K562 (cell line): ENCODE measurements around the gene ARHGAP9. TPM values are rescaled to one million over a fixed set of nuclear protein-coding genes. Genes with fewer than 3 reads are reported as not detected.
A peak's percentile ranks its signal among the peaks of the same experiment; 100 is the strongest.

Source experiments
- BDP1 ChIP-seq: IDR thresholded peaks from 3 replicates; pipeline ENCODE4 v1.6.1; 2011; ENCODE audit not compliant: insufficient read length, insufficient read depth
- BMI1 ChIP-seq: fragments of 150-350 bp; IDR thresholded peaks from 2 replicates; pipeline ENCODE4 v1.6.1; 2014; ENCODE audit warnings: low read length
- CHD2 ChIP-seq: IDR thresholded peaks from 2 replicates; pipeline ENCODE4 v1.6.1; 2011; ENCODE audit warnings: low read depth, low read length
- ELF2 ChIP-seq: fragments of 250-450 bp; sonication (Bioruptor Pico); IDR thresholded peaks from 2 replicates; pipeline ENCODE4 v1.5.0; 2021; ENCODE audit warnings: mild to moderate bottlenecking
- EZH2 ChIP-seq: IDR thresholded peaks from 2 replicates; pipeline ENCODE4 v1.6.1; 2012; ENCODE audit warnings: low read depth, mild to moderate bottlenecking, inconsistent platforms, low read length, borderline replicate concordance
- GTF2A2 ChIP-seq: IDR thresholded peaks from 2 replicates; pipeline ENCODE4 v1.6.1; 2016; ENCODE audit warnings: mild to moderate bottlenecking, missing genetic modification characterization, missing compliant biosample characterization
- HINFP ChIP-seq: fragments of 450-650 bp; conservative IDR thresholded peaks from 2 replicates; pipeline ENCODE4 v1.6.1; 2016; ENCODE audit warnings: missing genetic modification characterization, low read depth, mild to moderate bottlenecking, control low read depth, missing compliant biosample characterization
- KLF16 ChIP-seq: IDR thresholded peaks from 2 replicates; pipeline ENCODE4 v1.6.1; 2016; ENCODE audit warnings: antibody characterized with exemption
- NCOR1 ChIP-seq: fragments of 450-650 bp; IDR thresholded peaks from 2 replicates; pipeline ENCODE4 v1.6.1; 2016; ENCODE audit warnings: mild to moderate bottlenecking, moderate library complexity
- NUFIP1 ChIP-seq: fragments of 450-650 bp; IDR thresholded peaks from 2 replicates; pipeline ENCODE4 v1.6.1; 2018; ENCODE audit not compliant: partially characterized antibody
- PML ChIP-seq: IDR thresholded peaks from 2 replicates; pipeline ENCODE4 v1.6.1; 2012; ENCODE audit warnings: low read length, inconsistent platforms
- RBFOX2 ChIP-seq: fragments of 200-400 bp; formaldehyde crosslinking; IDR thresholded peaks from 2 replicates; pipeline ENCODE4 v1.6.1; 2017; ENCODE audit warnings: low read depth, mild to moderate bottlenecking, low read length, moderate library complexity
- SIRT6 ChIP-seq: IDR thresholded peaks from one replicate; pipeline ENCODE4 v1.6.1; 2012; ENCODE audit warnings: low read depth, mild to moderate bottlenecking, control low read depth, inconsistent platforms, low read length, moderate library complexity
- TARDBP ChIP-seq: fragments of 450-650 bp; IDR thresholded peaks from 2 replicates; pipeline ENCODE4 v1.6.1; 2016
- TCF3 ChIP-seq: sonication (generic); formaldehyde crosslinking; IDR thresholded peaks from 2 replicates; pipeline ENCODE4 v1.4.0; 2020; ENCODE audit warnings: mild to moderate bottlenecking, missing genetic modification reagents
- U2AF2 ChIP-seq: fragments of 200-400 bp; formaldehyde crosslinking; optimal IDR thresholded peaks from 2 replicates; pipeline ENCODE3; 2017; ENCODE audit warnings: low read depth, mild to moderate bottlenecking, low read length
- XRCC5 ChIP-seq: fragments of 200-400 bp; formaldehyde crosslinking; IDR thresholded peaks from 2 replicates; pipeline ENCODE4 v1.6.1; 2017; ENCODE audit warnings: low read depth, mild to moderate bottlenecking, low read length
- ZFP1 ChIP-seq: fragments of 450-650 bp; formaldehyde crosslinking; IDR thresholded peaks from 2 replicates; pipeline ENCODE4 v1.4.0; 2020; ENCODE audit warnings: mild to moderate bottlenecking, mixed read lengths
- ZNF24 ChIP-seq: fragments of 450-650 bp; IDR thresholded peaks from 2 replicates; pipeline ENCODE4 v1.6.1; 2016
- ZNF274 ChIP-seq: IDR thresholded peaks from 2 replicates; pipeline ENCODE4 v1.6.1; 2011; ENCODE audit warnings: low read depth, mild to moderate bottlenecking, low read length, moderate library complexity, borderline replicate concordance
- ZNF318 ChIP-seq, 2 experiments: fragments of 450-650 bp; IDR thresholded peaks; 2 replicates each; pipeline ENCODE4 v1.6.1; 2016; ENCODE audit warnings: mild to moderate bottlenecking in 2 of 2, borderline replicate concordance in 1 of 2, low read depth in 1 of 2, moderate library complexity in 1 of 2
- ZNF75A ChIP-seq: fragments of 450-650 bp; formaldehyde crosslinking; IDR thresholded peaks from 2 replicates; pipeline ENCODE4 v1.4.0; 2020; ENCODE audit warnings: mild to moderate bottlenecking
- polyA plus RNA-seq, 8 experiments: library from polyadenylated mRNA; depleted of rRNA in 4 of 8; stranded (reverse) in 5 of 8; unstranded in 3 of 8; fragments of >200 nt; fragmentation: Nextera tagmentation in 2 of 8; fragmentation: Illumina TruSeq in 1 of 8; extraction: Ambion mirVana in 2 of 8; extraction: Trizol in 1 of 8; gene quantifications; 2 replicates each; pipeline versions ENCODE4 v1.2.1 to v1.2.3, GENCODE V29; 2011 to 2014; ENCODE audit warnings: inconsistent platforms in 1 of 8, missing spikeins in 1 of 8
- total RNA-seq, 7 experiments: library from RNA; depleted of rRNA in 6 of 7; stranded (reverse); fragments of >200 nt in 6 of 7; fragmentation: Illumina TruSeq in 2 of 7; extraction: Trizol in 2 of 7; gene quantifications; 2 replicates each; pipeline versions ENCODE4 v1.2.1 to v1.2.3, GENCODE V29; 2011 to 2021; ENCODE audit warnings: low replicate concordance in 1 of 7

ARHGAP9 gene
- total and polyA plus RNA-seq, 9 of the 15 experiments (the other 6 are each of a cell fraction or from before 2014, with no cell fraction given), result 1.5 to 10.2 (median 5.1) TPM

DNA sequence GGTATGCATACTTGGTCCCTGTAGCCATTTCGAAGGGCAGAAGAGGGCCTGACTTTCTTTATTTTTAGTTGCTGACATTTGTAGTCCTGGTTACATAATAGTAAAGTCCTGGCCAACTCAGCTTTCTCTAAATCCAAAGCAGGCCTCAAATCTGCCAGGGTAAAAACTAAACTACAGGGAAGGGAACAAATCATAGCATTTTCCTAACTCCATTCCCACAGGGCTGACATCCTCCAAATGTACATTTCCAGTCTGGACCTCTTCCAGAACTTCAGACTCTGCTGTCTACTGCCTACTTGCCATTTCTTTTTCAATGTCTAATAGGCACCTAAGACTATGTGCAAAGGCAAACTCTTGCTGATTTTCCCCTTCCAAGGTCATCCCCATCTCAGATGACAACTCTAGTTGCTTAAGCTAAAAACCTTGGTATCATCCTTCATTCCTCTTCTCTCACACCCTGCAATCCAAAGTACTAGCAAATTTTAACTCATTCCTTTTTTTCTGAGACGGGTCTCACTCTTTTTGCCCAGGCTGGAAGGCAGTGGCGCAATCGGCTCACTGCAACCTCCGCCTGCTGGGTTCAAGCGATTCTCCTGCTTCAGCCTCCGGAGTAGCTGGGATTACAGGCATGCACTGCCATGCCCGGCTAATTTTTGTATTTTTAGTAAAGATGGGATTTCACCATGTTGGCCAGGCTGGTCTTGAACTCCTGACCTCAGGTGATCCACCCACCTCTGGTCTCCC lies 38.7 kb upstream of the ARHGAP9 start (continued):
- TF ChIP-seq ZNF318 (IDR thresholded peaks at IDR 0.05; ENCODE audit: borderline replicate concordance in 1 of 2, low read depth in 1 of 2) (no peak), BDP1 (no peak), BMI1 (no peak), PML (peak; percentile 44; the same call in 1 of the 2 replicates), ZFP1 (CRISPR knock-in tag) (no peak), ZNF24 (no peak), XRCC5 (no peak), TARDBP (no peak), TCF3 (CRISPR knock-in tag) (no peak), CHD2 (no peak), U2AF2 (no peak), GTF2A2 (tag) (no peak), NUFIP1 (no peak), RBFOX2 (peak; percentile 41; the same call in 1 of the 2 replicates), EZH2 (no peak), HINFP (tag) (no peak), ZNF274 (no peak), SIRT6 (peak; percentile 19), ELF2 (CRISPR knock-in tag) (no peak), NCOR1 (0 out of 2 replicates have a peak, but pooled peaks have one; percentile 33), ZNF75A (CRISPR knock-in tag) (no peak), KLF16 (no peak)
